Loucy (cell line): ENCODE measurements around the gene STPG1.

Source experiments
- H2AFZ ChIP-seq: fragments of 200-600 bp; sonication (generic); 2 replicates; pipeline ENCODE4 v1.6.0; 2016; ENCODE audit warnings: antibody characterized with exemption, mild to moderate bottlenecking, low read length, moderate library complexity
- H3F3A ChIP-seq: fragments of 200-600 bp; 2 replicates; pipeline ENCODE4 v1.6.0; 2016; ENCODE audit warnings: antibody characterized with exemption, low read depth, mild to moderate bottlenecking
- H3K27me3 ChIP-seq: fragments of 200-600 bp; sonication (generic); 2 replicates; pipeline ENCODE4 v1.6.1; 2014; ENCODE audit warnings: low read length, mild to moderate bottlenecking; ENCODE audit not compliant: insufficient read depth, poor library complexity, severe bottlenecking
- H3K36me3 ChIP-seq: fragments of 200-600 bp; sonication (generic); 2 replicates; pipeline ENCODE4 v1.6.1; 2016; ENCODE audit warnings: low read length; ENCODE audit not compliant: insufficient read depth
- H3K4me1 ChIP-seq: fragments of 200-600 bp; sonication (generic); 2 replicates; pipeline ENCODE4 v1.5.1; 2014; ENCODE audit warnings: low read length, mild to moderate bottlenecking; ENCODE audit not compliant: insufficient read depth, poor library complexity, severe bottlenecking
- H3K4me2 ChIP-seq: fragments of 200-600 bp; sonication (generic); 2 replicates; pipeline ENCODE4 v1.6.0; 2014; ENCODE audit warnings: antibody characterized with exemption, low read length, low read depth, mild to moderate bottlenecking; ENCODE audit not compliant: poor library complexity, severe bottlenecking
- H3K4me3 ChIP-seq: fragments of 200-600 bp; sonication (generic); 2 replicates; pipeline ENCODE4 v1.5.1; 2014; ENCODE audit warnings: low read length, mild to moderate bottlenecking, mixed read lengths; ENCODE audit not compliant: poor library complexity, severe bottlenecking
- H3K79me2 ChIP-seq: fragments of 200-600 bp; sonication (generic); 2 replicates; pipeline ENCODE4 v1.6.1; 2014; ENCODE audit warnings: low read length; ENCODE audit not compliant: insufficient read depth
- H3K9ac ChIP-seq: fragments of 200-600 bp; sonication (generic); 2 replicates; pipeline ENCODE4 v1.6.0; 2014; ENCODE audit warnings: mild to moderate bottlenecking, low read depth, low read length, moderate library complexity; ENCODE audit not compliant: poor library complexity, severe bottlenecking
- H3K9me2 ChIP-seq: fragments of 200-600 bp; sonication (generic); replicated peaks from 2 replicates; pipeline ENCODE4 v1.6.1; 2016; ENCODE audit warnings: low read depth, low read length, mixed read lengths
- H3K9me3 ChIP-seq: fragments of 200-600 bp; sonication (generic); 2 replicates; pipeline ENCODE4 v1.6.1; 2014; ENCODE audit warnings: mild to moderate bottlenecking, antibody characterized with exemption, low read length, low read depth; ENCODE audit not compliant: insufficient read depth
- H4K20me1 ChIP-seq: fragments of 200-600 bp; sonication (generic); 2 replicates; pipeline ENCODE4 v1.6.0; 2014; ENCODE audit warnings: antibody characterized with exemption, low read length, mild to moderate bottlenecking; ENCODE audit not compliant: insufficient read depth, poor library complexity, severe bottlenecking
- CTCF ChIP-seq: fragments of 200-600 bp; sonication (generic); conservative IDR thresholded peaks from 2 replicates; pipeline ENCODE4 v1.5.1; 2014; ENCODE audit warnings: mild to moderate bottlenecking, antibody characterized with exemption, low read length
- EZH2phosphoT487 ChIP-seq: fragments of 200-600 bp; IDR thresholded peaks from 2 replicates; pipeline ENCODE4 v1.6.1; 2018; ENCODE audit warnings: antibody characterized with exemption, mild to moderate bottlenecking, moderate library complexity, borderline replicate concordance

Gene STPG1

GRCh38 chr1:24344090-24344742 lies 69.4 kb downstream of the STPG1 start:
- Histone ChIP-seq H3K79me2 (no peaks in the 10 kb centered on the region), H3K27me3 (no peaks in the 10 kb centered on the region), H3K4me2 (no peak overlapping the region), H3K36me3 (no peaks in the 10 kb centered on the region), H3F3A (no peaks in the 10 kb centered on the region), H3K9me3 (no peaks in the 10 kb centered on the region), H3K4me3 (no peak overlapping the region), H4K20me1 (no peaks in the 10 kb centered on the region), H2AFZ (no peak overlapping the region), H3K9me2 (no peaks in the 10 kb centered on the region), H3K9ac (no peak overlapping the region), H3K4me1 (peaks cover 22% of the 10 kb centered on the region)
- TF ChIP-seq CTCF = no peak
- TF ChIP-seq EZH2phosphoT487 = no peak

- no peak overlapping the region for H3K9ac ChIP-seq
- H3K9me3 ChIP-seq = no peaks in the 10 kb centered on the region
- no peak overlapping the region for H3K4me2 ChIP-seq
- H3K4me1 ChIP-seq = peaks cover 22% of the 10 kb centered on the region
- no peaks in the 10 kb centered on the region for H3F3A ChIP-seq
- no peaks in the 10 kb centered on the region for H4K20me1 ChIP-seq
- no peaks in the 10 kb centered on the region for H3K9me2 ChIP-seq
- no peak overlapping the region for H3K4me3 ChIP-seq
- H3K79me2 ChIP-seq = no peaks in the 10 kb centered on the region
- H2AFZ ChIP-seq = no peak overlapping the region
- no peak for TF ChIP-seq CTCF
- H3K27me3 ChIP-seq = no peaks in the 10 kb centered on the region
- no peaks in the 10 kb centered on the region for H3K36me3 ChIP-seq
Measured at GRCh38 chr1:24343412-24344089, 70.0 kb downstream of the STPG1 start.

GRCh38 chr1:24341260-24341659 lies 72.3 kb downstream of the STPG1 start:
- TF ChIP-seq EZH2phosphoT487 (no peak), CTCF (no peak)
- Histone ChIP-seq H3F3A (no peaks in the 10 kb centered on the region), H4K20me1 (no peaks in the 10 kb centered on the region), H3K9ac (no peak overlapping the region), H3K4me3 (no peak overlapping the region), H3K27me3 (no peaks in the 10 kb centered on the region), H3K4me2 (no peak overlapping the region), H2AFZ (no peak overlapping the region), H3K4me1 (peaks cover 36% of the 10 kb centered on the region), H3K36me3 (no peaks in the 10 kb centered on the region), H3K79me2 (no peaks in the 10 kb centered on the region), H3K9me2 (no peaks in the 10 kb centered on the region), H3K9me3 (no peaks in the 10 kb centered on the region)
